ENCODE data around the gene ADGRL2. TPM values are rescaled to one million over a fixed set of nuclear protein-coding genes. Genes with fewer than 3 reads are reported as not detected.

The ADGRL2 gene
- total and polyA plus RNA-seq, 2 donors (not counting 3 experiments of a cell fraction or from before 2014, with no cell fraction given): 32.7 to 46.1 TPM

DNA sequence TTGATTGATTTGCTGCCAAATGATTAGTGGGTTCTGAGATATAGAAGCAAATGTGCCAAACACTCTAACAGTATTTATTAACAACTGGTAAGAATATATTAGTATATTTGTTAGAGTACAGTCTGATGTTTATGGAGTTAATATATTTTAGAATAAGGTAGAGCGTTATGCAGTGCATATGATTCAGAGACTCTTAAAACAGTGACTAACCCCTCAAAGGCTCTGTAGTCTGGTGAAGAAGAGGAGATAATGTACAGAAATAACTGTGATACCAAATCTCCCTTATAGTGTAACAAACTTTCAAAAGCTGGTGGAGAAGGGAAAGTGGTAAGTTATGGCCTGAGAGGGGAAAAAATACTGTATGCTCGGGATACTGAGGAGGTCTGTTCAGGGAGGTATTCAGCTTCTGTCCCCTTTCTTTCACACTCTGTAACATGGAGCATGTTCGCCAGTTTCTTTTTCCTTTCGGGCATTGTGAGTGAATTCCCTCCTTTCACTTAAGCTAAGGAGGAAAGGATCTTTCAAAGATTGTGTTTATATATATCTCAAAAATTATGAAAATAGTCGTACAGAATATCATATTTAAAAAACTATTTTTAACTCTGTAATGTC, 121.2 kb downstream of the ADGRL2 start:
- DNase-seq (ENCODE audit: low read depth, low spot score) (no peak), FAIRE-seq (no peak)
- intact Hi-C loops (cut with micrococcal nuclease) (loop anchor here (1.0 to 5.0 kb wide), 2 partner anchors 8 to 35 kb away; no protein-coding TSS in a partner anchor), dilution Hi-C loops (cut with MboI; ENCODE audit: extremely low pct_ligation_motif_present, low sequenced_read_pairs) (no loop called here)
- Histone ChIP-seq H4K20me1 (replicated peaks; ENCODE audit: control insufficient read depth, extremely low read depth, insufficient read depth, low read length) (no peaks in the 10 kb centered on the region), H3K9me1 (replicated peaks; ENCODE audit: control insufficient read depth, extremely low read depth, insufficient read depth, low read length) (no peaks in the 10 kb centered on the region), H3K9me3 (replicated peaks; ENCODE audit: control insufficient read depth, insufficient read depth, low read length) (no peaks in the 10 kb centered on the region), H3K79me2 (ENCODE audit: control insufficient read depth, insufficient read depth, low read length) (no peaks in the 10 kb centered on the region), H3K4me1 (ENCODE audit: control insufficient read depth, extremely low read depth, insufficient read depth, low read length) (peaks cover 5% of the 10 kb centered on the region), H3K9ac (replicated peaks; ENCODE audit: extremely low read depth, insufficient read depth, low read length) (no peak overlapping the region), H2AFZ (ENCODE audit: low read depth, low read length) (no peak overlapping the region), H3K4me3 (replicated peaks in 1 of 3; ENCODE audit: insufficient read depth in 1 of 3, low read depth in 1 of 3, low read length in 3 of 3) (no peak overlapping the region), H3K27ac (ENCODE audit: insufficient read depth, low read depth, low read length) (no peak overlapping the region), H3K27me3 (ENCODE audit: control insufficient read depth in 2 of 2, insufficient read depth in 2 of 2, low read length in 2 of 2) (no peaks in the 10 kb centered on the region), H3K36me3 (ENCODE audit: control insufficient read depth in 2 of 2, extremely low read depth in 1 of 2, insufficient read depth in 2 of 2, low read length in 2 of 2) (no peaks in the 10 kb centered on the region), H3K4me2 (ENCODE audit: insufficient read depth, low read length) (no peak overlapping the region)
- no TSS peak for BruUV-seq (replicated peaks)
- ChIA-PET POLR2A (no interaction called here), CTCF (no interaction called here)
- TF ChIP-seq POLR2AphosphoS5 (IDR thresholded peaks at IDR 0.05; ENCODE audit: insufficient read depth, low read depth, low read length) (no peak), MYC (IDR thresholded peaks at IDR 0.05; ENCODE audit: low read depth, low read length) (no peak), POLR2A (IDR thresholded peaks at IDR 0.05; ENCODE audit: low read depth, low read length) (no peak), CTCF (IDR thresholded peaks at IDR 0.05; ENCODE audit: extremely low read depth in 1 of 2, insufficient read depth in 1 of 2, low read depth in 1 of 2, low read length in 2 of 2) (no peak), JUN (IDR thresholded peaks at IDR 0.05; ENCODE audit: borderline replicate concordance, insufficient read depth, insufficient read length, low read depth) (no peak), GATA2 (IDR thresholded peaks at IDR 0.05; ENCODE audit: insufficient read depth, insufficient read length, low read depth, low read length) (no peak), EZH2 (IDR thresholded peaks at IDR 0.05; ENCODE audit: borderline replicate concordance, low read depth, low read length, severe bottlenecking) (no peak)
